Naive thymus-derived CD4-positive, alpha-beta T cell (primary cell): ENCODE measurements around the gene SIGLEC8. TPM values are rescaled to one million over a fixed set of nuclear protein-coding genes. Genes with fewer than 3 reads are reported as not detected.
"Not testable (repeated sequence)": the region's sequence is repeated elsewhere in the genome, so short reads cannot be mapped to it uniquely, and the experiment has no call there.

ENCODE experiments used
- ATAC-seq: fragments of 150-1000 bp; cut with Tn5 transposase; 2 replicates; pipeline ENCODE4 v1.10.0; 2021; ENCODE audit warnings: mild to moderate bottlenecking, moderate library complexity
- CTCF ChIA-PET: fragments of 350-600 bp; sonication (Branson Sonifier 250); formaldehyde crosslinking; loops from one replicate; lab custom pipeline; 2021; ENCODE audit warnings: antibody characterized with exemption; lab: Charles Lee
- POLR2A ChIA-PET: fragments of 350-600 bp; sonication (Branson Sonifier 250); formaldehyde crosslinking; loops from one replicate; lab custom pipeline; 2021; ENCODE audit warnings: antibody characterized with exemption, inconsistent platforms; lab: Charles Lee
- DNase-seq, 9 donors: peaks; one replicate each; pipeline versions ENCODE4 v3.0.0 to v3.0.0-alpha.2; 2020 to 2022; ENCODE audit warnings: mixed read lengths in 1 of 9
- H3K27ac ChIP-seq: one replicate; pipeline ENCODE4 v1.7.0; 2013; ENCODE audit warnings: mild to moderate bottlenecking, low read depth, low read length, moderate library complexity
- H3K27me3 ChIP-seq, 2 donors: one replicate each; pipeline ENCODE4 v1.7.0; 2013; ENCODE audit warnings: low read length in 2 of 2, mild to moderate bottlenecking in 2 of 2, moderate library complexity in 2 of 2; ENCODE audit not compliant: control insufficient read depth in 2 of 2, insufficient read depth in 2 of 2
- H3K36me3 ChIP-seq, 3 experiments: 1 replicate in 2 of 3; 2 replicates in 1 of 3; pipeline ENCODE4 v1.7.0; 2013; ENCODE audit warnings: low read length in 3 of 3, mild to moderate bottlenecking in 3 of 3, moderate library complexity in 1 of 3; ENCODE audit not compliant: insufficient read depth in 3 of 3, control insufficient read depth in 2 of 3
- H3K4me1 ChIP-seq, 2 donors: one replicate each; pipeline ENCODE4 v1.7.0; 2013; ENCODE audit warnings: low read length in 2 of 2, mild to moderate bottlenecking in 2 of 2, moderate library complexity in 1 of 2; ENCODE audit not compliant: control insufficient read depth in 2 of 2, insufficient read depth in 2 of 2
- H3K4me3 ChIP-seq: 2 replicates; pipeline ENCODE4 v1.7.0; 2013; ENCODE audit warnings: mild to moderate bottlenecking, low read length
- H3K9me3 ChIP-seq, 3 experiments: 1 replicate in 2 of 3; 2 replicates in 1 of 3; pipeline ENCODE4 v1.7.0; 2013; ENCODE audit warnings: low read length in 3 of 3; ENCODE audit not compliant: control insufficient read depth in 2 of 3
- H3K27ac Mint-ChIP-seq, 9 donors: one replicate each; pipeline ENCODE4 v1.8.0; 2020 to 2022; ENCODE audit warnings: mixed read lengths in 9 of 9, mild to moderate bottlenecking in 8 of 9, moderate library complexity in 5 of 9, inconsistent platforms in 2 of 9
- H3K27me3 Mint-ChIP-seq, 5 donors: one replicate each; pipeline ENCODE4 v1.8.0; 2021 to 2022; ENCODE audit warnings: mixed read lengths in 5 of 5, mild to moderate bottlenecking in 1 of 5
- H3K36me3 Mint-ChIP-seq, 5 donors: one replicate each; pipeline ENCODE4 v1.8.0; 2020 to 2022; ENCODE audit warnings: mixed read lengths in 5 of 5, mild to moderate bottlenecking in 3 of 5, inconsistent platforms in 1 of 5
- H3K4me1 Mint-ChIP-seq, 7 donors: one replicate each; pipeline ENCODE4 v1.8.0; 2020 to 2022; ENCODE audit warnings: mixed read lengths in 7 of 7, mild to moderate bottlenecking in 3 of 7, inconsistent platforms in 1 of 7
- H3K4me3 Mint-ChIP-seq, 10 donors: one replicate each; pipeline ENCODE4 v1.8.0; 2020 to 2022; ENCODE audit warnings: mild to moderate bottlenecking in 10 of 10, mixed read lengths in 10 of 10, moderate library complexity in 6 of 10, inconsistent platforms in 2 of 10
- H3K9me3 Mint-ChIP-seq, 11 donors: one replicate each; pipeline ENCODE4 v1.8.0; 2020 to 2022; ENCODE audit warnings: mixed read lengths in 11 of 11, mild to moderate bottlenecking in 4 of 11, inconsistent platforms in 1 of 11, moderate library complexity in 1 of 11
- intact Hi-C, 2 donors: fragments of 100-400 bp; cut with micrococcal nuclease; formaldehyde crosslinking; loops; one replicate each; pipeline ENCODE4 v1.15.1; 2023
- polyA plus RNA-seq, 2 donors: library from polyadenylated mRNA; unstranded; fragments of 300-500 nt; fragmentation: Illumina TruSeq; gene quantifications; one replicate each; pipeline ENCODE4 v1.2.3, GENCODE V29; 2021
- total RNA-seq, 6 experiments: library from RNA in 5 of 6; stranded (reverse) in 5 of 6; gene quantifications; 1 replicate in 5 of 6; 2 replicates in 1 of 6; pipeline ENCODE4 v1.2.3 and lab custom pipeline; 2021 to 2026

SIGLEC8 gene
- total and polyA plus RNA-seq, 7 experiments from 2014 or later = not detected

GRCh38 chr19:51469629-51470028 lies 11.4 kb upstream of the SIGLEC8 start:
- Histone ChIP-seq H3K9me3 (no peaks in the 10 kb centered on the region), H3K4me3 (no peak overlapping the region), H3K27me3 (no peaks in the 10 kb centered on the region), H3K27ac (no peak overlapping the region), H3K4me1 (no peaks in the 10 kb centered on the region), H3K36me3 (no peaks in the 10 kb centered on the region)
- intact Hi-C loops = loop anchor here in 1 of 2 donors (5.0 kb wide), 1 partner anchor 168 kb away; no protein-coding TSS in a partner anchor
- Mint-ChIP-seq H3K27ac (no peak overlapping the region), H3K9me3 (no peaks in the 10 kb centered on the region), H3K36me3 (no peaks in the 10 kb centered on the region), H3K4me1 (peaks cover 0 to 19% (median 0%) of the 10 kb centered on the region in 7 donors), H3K4me3 (no peak overlapping the region), H3K27me3 (peaks cover 19 to 49% (median 25%) of the 10 kb centered on the region in 5 donors)
- CTCF ChIA-PET = interaction anchor here (0.6 to 1.0 kb wide), 3 partner anchors 17 to 49 kb away, joined by 3 to 5 read pairs (median 4); no protein-coding TSS in a partner anchor
- ATAC-seq = no peak
- POLR2A ChIA-PET = no interaction called here
- no peak for DNase-seq

- Histone ChIP-seq H3K36me3 (no peaks in the 10 kb centered on the region), H3K4me3 (no peak overlapping the region), H3K27ac (no peak overlapping the region), H3K9me3 (no peaks in the 10 kb centered on the region), H3K27me3 (no peaks in the 10 kb centered on the region), H3K4me1 (no peaks in the 10 kb centered on the region)
- Mint-ChIP-seq H3K4me3 (no peak overlapping the region), H3K36me3 (no peaks in the 10 kb centered on the region), H3K27me3 (peaks cover 19 to 50% (median 25%) of the 10 kb centered on the region in 5 donors), H3K27ac (peak overlapping the region in 1 of 9 donors; percentile 0), H3K9me3 (peaks cover 0 to 2% (median 0%) of the 10 kb centered on the region in 11 donors), H3K4me1 (peaks cover 0 to 19% (median 0%) of the 10 kb centered on the region in 7 donors)
- POLR2A ChIA-PET = no interaction called here
- intact Hi-C loops = no loop called here
- ATAC-seq = no peak
- DNase-seq = no peak
- CTCF ChIA-PET = interaction anchor here (0.6 to 1.0 kb wide), 3 partner anchors 21 to 48 kb away, joined by 3 to 4 read pairs (median 3); no protein-coding TSS in a partner anchor
These were observed 10.9 kb upstream of the SIGLEC8 start for GRCh38 chr19:51469162-51469561.

GRCh38 chr19:51468545-51468920 lies 10.3 kb upstream of the SIGLEC8 start:
- Mint-ChIP-seq H3K4me3 (no peak overlapping the region), H3K27me3 (peaks cover 16 to 52% (median 25%) of the 10 kb centered on the region in 5 donors), H3K36me3 (no peaks in the 10 kb centered on the region), H3K9me3 (peaks cover 0 to 2% (median 0%) of the 10 kb centered on the region in 11 donors), H3K4me1 (peaks cover 0 to 19% (median 0%) of the 10 kb centered on the region in 7 donors), H3K27ac (no peak overlapping the region)
- Histone ChIP-seq H3K4me3 (no peak overlapping the region), H3K36me3 (no peaks in the 10 kb centered on the region), H3K4me1 (no peaks in the 10 kb centered on the region), H3K9me3 (no peaks in the 10 kb centered on the region), H3K27me3 (no peaks in the 10 kb centered on the region), H3K27ac (no peak overlapping the region)
- intact Hi-C loops = no loop called here
- ATAC-seq (no peak), DNase-seq (no peak)
- ChIA-PET CTCF (interaction anchor here (0.9 to 1.0 kb wide), 2 partner anchors 21 to 27 kb away, joined by 3 read pairs; no protein-coding TSS in a partner anchor), POLR2A (no interaction called here)

- POLR2A ChIA-PET = interaction anchor here (0.8 kb wide), 1 partner anchor 8 kb away, joined by 4 read pairs; no protein-coding TSS in a partner anchor
- no peaks in the 10 kb centered on the region for H3K9me3 ChIP-seq
- Mint-ChIP-seq H3K9me3 (peaks cover 0 to 2% (median 0%) of the 10 kb centered on the region in 11 donors), H3K4me3 (no peak overlapping the region), H3K36me3 (no peaks in the 10 kb centered on the region), H3K4me1 (peaks cover 0 to 19% (median 0%) of the 10 kb centered on the region in 7 donors), H3K27me3 (peaks cover 18 to 56% (median 29%) of the 10 kb centered on the region in 5 donors), H3K27ac (no peak overlapping the region)
- DNase-seq (no peak), ATAC-seq (no peak)
- H3K27me3 ChIP-seq = no peaks in the 10 kb centered on the region
- intact Hi-C loops = no loop called here
- no peaks in the 10 kb centered on the region for H3K36me3 ChIP-seq
- H3K4me1 ChIP-seq = no peaks in the 10 kb centered on the region
- no peak overlapping the region for H3K27ac ChIP-seq
- CTCF ChIA-PET = interaction anchor here (0.9 kb wide), 1 partner anchor 20 kb away, joined by 3 read pairs; no protein-coding TSS in a partner anchor
- H3K4me3 ChIP-seq = no peak overlapping the region
These were observed 9.8 kb upstream of the SIGLEC8 start for GRCh38 chr19:51467864-51468544.

GRCh38 chr19:51466723-51467122 lies 8.5 kb upstream of the SIGLEC8 start:
- peaks cover 0 to 2% (median 0%) of the 10 kb centered on the region in 11 donors for H3K9me3 Mint-ChIP-seq
- H3K4me3 ChIP-seq = no peak overlapping the region
- peaks cover 15 to 61% (median 31%) of the 10 kb centered on the region in 5 donors for H3K27me3 Mint-ChIP-seq
- H3K4me1 ChIP-seq = no peaks in the 10 kb centered on the region
- H3K4me1 Mint-ChIP-seq = peaks cover 0 to 15% (median 0%) of the 10 kb centered on the region in 7 donors
- intact Hi-C loops = no loop called here
- H3K27ac ChIP-seq = no peak overlapping the region
- no peaks in the 10 kb centered on the region for H3K27me3 ChIP-seq
- H3K36me3 ChIP-seq = no peaks in the 10 kb centered on the region
- ChIA-PET POLR2A (no interaction called here), CTCF (no interaction called here)
- H3K4me3 Mint-ChIP-seq = no peak overlapping the region
- no peaks in the 10 kb centered on the region for H3K36me3 Mint-ChIP-seq
- no peak for ATAC-seq
- H3K9me3 ChIP-seq = no peaks in the 10 kb centered on the region
- DNase-seq = no peak
- H3K27ac Mint-ChIP-seq = no peak overlapping the region

GRCh38 chr19:51463976-51464581 lies 5.8 kb upstream of the SIGLEC8 start:
- intact Hi-C loops, H3K9me3 Mint-ChIP-seq, H3K36me3 Mint-ChIP-seq, POLR2A ChIA-PET, H3K27ac Mint-ChIP-seq, H3K4me1 ChIP-seq, H3K9me3 ChIP-seq, H3K4me3 ChIP-seq, ATAC-seq, H3K27ac ChIP-seq, H3K27me3 ChIP-seq, DNase-seq, H3K36me3 ChIP-seq, CTCF ChIA-PET: not testable (repeated sequence)
- Mint-ChIP-seq H3K27me3 (peaks cover 23 to 68% (median 37%) of the 10 kb centered on the region in 5 donors), H3K4me1 (peaks cover 0 to 18% (median 4%) of the 10 kb centered on the region in 7 donors), H3K4me3 (peak overlapping the region in 2 of 10 donors; percentile 5 to 33)
